GM23248 (cell line): ENCODE data around the gene SYT2. TPM values are rescaled to one million over a fixed set of nuclear protein-coding genes. Genes with fewer than 3 reads are reported as not detected.
A peak's percentile ranks its signal among the peaks of the same experiment; 100 is the strongest.
"Not testable (repeated sequence)": the region's sequence is repeated elsewhere in the genome, so short reads cannot be mapped to it uniquely, and the experiment has no call there.

Experiments
- DNase-seq: peaks from one replicate; pipeline ENCODE4 v3.0.0-alpha.2; 2015
- H2AFZ ChIP-seq: fragments of 200-600 bp; sonication (generic); 2 replicates; pipeline ENCODE4 v1.6.1; 2016; ENCODE audit warnings: antibody characterized with exemption
- H3F3A ChIP-seq: fragments of 200-600 bp; sonication (generic); 2 replicates; pipeline ENCODE4 v1.6.1; 2016; ENCODE audit warnings: mild to moderate bottlenecking, antibody characterized with exemption, mixed run types; ENCODE audit not compliant: insufficient read depth
- H3K27ac ChIP-seq: fragments of 200-600 bp; sonication (generic); 2 replicates; pipeline ENCODE4 v1.5.1; 2016; ENCODE audit warnings: mild to moderate bottlenecking
- H3K27me3 ChIP-seq: fragments of 200-600 bp; sonication (generic); replicated peaks from 2 replicates; pipeline ENCODE4 v1.6.1; 2016; ENCODE audit warnings: mild to moderate bottlenecking; ENCODE audit not compliant: insufficient read depth
- H3K36me3 ChIP-seq: fragments of 200-600 bp; sonication (generic); 2 replicates; pipeline ENCODE4 v1.6.1; 2016; ENCODE audit warnings: low read depth, mild to moderate bottlenecking
- H3K4me1 ChIP-seq: fragments of 200-600 bp; sonication (generic); 2 replicates; pipeline ENCODE4 v1.6.1; 2016; ENCODE audit warnings: mild to moderate bottlenecking; ENCODE audit not compliant: insufficient read depth
- H3K4me2 ChIP-seq: fragments of 200-600 bp; sonication (generic); one replicate; pipeline ENCODE4 v1.6.1; 2016; ENCODE audit warnings: mild to moderate bottlenecking; ENCODE audit not compliant: unreplicated experiment
- H3K4me3 ChIP-seq: fragments of 200-600 bp; sonication (generic); 2 replicates; pipeline ENCODE4 v1.5.1; 2016; ENCODE audit warnings: mild to moderate bottlenecking
- H3K79me2 ChIP-seq: fragments of 200-600 bp; sonication (generic); 2 replicates; pipeline ENCODE4 v1.6.1; 2016; ENCODE audit warnings: mild to moderate bottlenecking; ENCODE audit not compliant: insufficient read depth
- H3K9ac ChIP-seq: fragments of 200-600 bp; sonication (generic); 2 replicates; pipeline ENCODE4 v1.6.1; 2016; ENCODE audit warnings: mild to moderate bottlenecking
- H3K9me2 ChIP-seq: fragments of 200-600 bp; sonication (generic); 2 replicates; pipeline ENCODE4 v1.6.1; 2016; ENCODE audit warnings: mixed run types, mild to moderate bottlenecking, moderate library complexity; ENCODE audit not compliant: insufficient read depth
- H3K9me3 ChIP-seq: fragments of 200-600 bp; sonication (generic); one replicate; pipeline ENCODE4 v1.6.1; 2017; ENCODE audit warnings: low read depth
- H4K20me1 ChIP-seq: fragments of 200-600 bp; sonication (generic); 2 replicates; pipeline ENCODE4 v1.6.0; 2016; ENCODE audit not compliant: insufficient read depth
- EZH2 ChIP-seq: fragments of 200-600 bp; sonication (generic); IDR thresholded peaks from 2 replicates; pipeline ENCODE4 v1.6.1; 2018; ENCODE audit warnings: antibody characterized with exemption, mild to moderate bottlenecking; ENCODE audit not compliant: insufficient read depth, poor library complexity, severe bottlenecking
- EZH2phosphoT487 ChIP-seq: fragments of 200-600 bp; sonication (generic); IDR thresholded peaks from 2 replicates; pipeline ENCODE4 v1.6.1; 2018; ENCODE audit warnings: antibody characterized with exemption, moderate library complexity, mild to moderate bottlenecking, low read depth; ENCODE audit not compliant: insufficient read depth
- WGBS, 2 experiments: methylation state at CpG; one replicate each; pipeline ENCODE4 v1.1.6; 2015 to 2017; ENCODE audit warnings: low lambda C conversion rate in 2 of 2, low coverage in 1 of 2; ENCODE audit errors: missing lambda C conversion rate in 2 of 2; 5-methylcytosine and 5-hydroxymethylcytosine counted together
- in situ Hi-C: fragments of 300-500 bp; cut with MboI; formaldehyde crosslinking; loops from 2 replicates; pipeline ENCODE4 v1.15.0; 2020
- polyA plus RNA-seq: library from polyadenylated mRNA; unstranded; fragments of >200 nt; fragmentation: Nextera tagmentation; extraction: Ambion mirVana; gene quantifications from 2 replicates; pipeline ENCODE4 v1.2.1, GENCODE V29; 2016
- total RNA-seq: library from RNA; depleted of rRNA; stranded (reverse); fragments of >200 nt; shearing (Covaris generic); gene quantifications from 2 replicates; pipeline ENCODE4 v1.2.3, GENCODE V29; 2014

The SYT2 gene
- total and polyA plus RNA-seq, 2 experiments from 2014 or later = 0.05 TPM; not detected in 1

DNA sequence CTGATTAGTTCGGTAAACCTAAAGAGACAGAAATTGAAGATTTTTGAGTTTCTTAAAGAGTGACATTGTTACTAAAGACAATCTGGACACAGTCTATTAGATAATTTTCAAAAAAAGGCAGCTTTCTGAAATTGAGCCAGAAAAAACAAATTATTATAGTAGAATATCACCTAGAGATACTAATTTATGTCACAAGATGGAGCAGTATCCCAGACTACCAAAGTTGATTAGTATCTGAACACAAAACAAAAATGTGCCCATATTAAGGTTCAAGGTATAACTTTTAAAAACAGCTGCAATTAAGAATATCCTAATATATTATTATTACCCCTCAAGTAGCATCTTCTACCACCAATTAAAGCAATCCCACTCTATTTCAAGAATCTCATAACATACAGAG is 40.5 kb upstream of the SYT2 start:
- DNase-seq = peak; percentile 10
- H3K4me2 ChIP-seq = no peak overlapping the region
- no peaks in the 10 kb centered on the region for H3K9me3 ChIP-seq
- H2AFZ ChIP-seq = no peak overlapping the region
- no peak overlapping the region for H3K9ac ChIP-seq
- peaks cover 41% of the 10 kb centered on the region for H3K79me2 ChIP-seq
- H3K36me3 ChIP-seq = peaks cover 94% of the 10 kb centered on the region
- no peaks in the 10 kb centered on the region for H3K4me1 ChIP-seq
- WGBS, 2 experiments = 93 to 94% methylated on average over 1 of the region's 1 CpG
- no peak for TF ChIP-seq EZH2phosphoT487
- TF ChIP-seq EZH2 = no peak
- H3K9me2 ChIP-seq = no peaks in the 10 kb centered on the region
- H4K20me1 ChIP-seq = no peaks in the 10 kb centered on the region
- in situ Hi-C loops = no loop called here
- H3K4me3 ChIP-seq = no peak overlapping the region
- no peak overlapping the region for H3K27ac ChIP-seq
- H3K27me3 ChIP-seq = no peaks in the 10 kb centered on the region
- peaks cover 39% of the 10 kb centered on the region for H3F3A ChIP-seq

- peaks cover 41% of the 10 kb centered on the region for H3F3A ChIP-seq
- H3K36me3 ChIP-seq = peaks cover 94% of the 10 kb centered on the region
- TF ChIP-seq EZH2phosphoT487 = no peak
- TF ChIP-seq EZH2 = no peak
- H3K4me2 ChIP-seq = no peak overlapping the region
- no peak overlapping the region for H3K27ac ChIP-seq
- H3K9me3 ChIP-seq = no peaks in the 10 kb centered on the region
- no peak overlapping the region for H3K9ac ChIP-seq
- no peaks in the 10 kb centered on the region for H4K20me1 ChIP-seq
- DNase-seq = no peak
- H3K9me2 ChIP-seq = no peaks in the 10 kb centered on the region
- WGBS, 2 experiments = 88 to 95% methylated on average over 2 of the region's 2 CpGs
- no peaks in the 10 kb centered on the region for H3K27me3 ChIP-seq
- no peak overlapping the region for H2AFZ ChIP-seq
- H3K4me1 ChIP-seq = no peaks in the 10 kb centered on the region
- H3K79me2 ChIP-seq = peaks cover 42% of the 10 kb centered on the region
- in situ Hi-C loops = no loop called here
- no peak overlapping the region for H3K4me3 ChIP-seq
Measured at GRCh38 chr1:202750024-202750423, 39.8 kb upstream of the SYT2 start.

GRCh38 chr1:202745323-202745888 is 35.2 kb upstream of the SYT2 start:
- Histone ChIP-seq H3K36me3 (peaks cover 94% of the 10 kb centered on the region), H3K9ac (no peak overlapping the region), H3K9me3 (no peaks in the 10 kb centered on the region), H3K4me2 (no peak overlapping the region), H4K20me1 (no peaks in the 10 kb centered on the region), H2AFZ (no peak overlapping the region), H3K27me3 (no peaks in the 10 kb centered on the region), H3F3A (peaks cover 47% of the 10 kb centered on the region), H3K79me2 (peaks cover 57% of the 10 kb centered on the region), H3K9me2 (no peaks in the 10 kb centered on the region), H3K4me1 (no peaks in the 10 kb centered on the region), H3K27ac (no peak overlapping the region), H3K4me3 (no peak overlapping the region)
- DNase-seq = no peak
- TF ChIP-seq EZH2 = no peak
- TF ChIP-seq EZH2phosphoT487 = no peak
- 80 to 85% methylated on average over 3 of the region's 3 CpGs for WGBS, 2 experiments
- in situ Hi-C loops = no loop called here

DNA sequence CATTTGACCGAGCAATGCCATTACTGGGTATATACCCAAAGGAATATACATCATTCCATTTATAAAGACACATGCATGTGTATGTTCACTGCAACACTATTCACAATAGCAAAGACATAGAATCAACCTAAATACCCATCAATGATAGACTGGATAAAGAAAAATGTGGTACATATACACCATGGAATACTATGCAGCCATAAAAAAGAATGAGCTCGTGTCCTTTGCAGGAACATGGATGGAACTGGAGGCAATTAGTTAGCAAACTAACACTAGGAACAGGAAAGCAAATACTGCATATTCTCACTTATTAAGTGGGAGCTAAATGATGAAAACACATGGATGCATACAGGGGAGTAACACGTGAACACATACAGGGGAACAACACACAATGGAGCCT is 34.5 kb upstream of the SYT2 start:
- H3K79me2 ChIP-seq = peaks cover 57% of the 10 kb centered on the region
- H3K27ac ChIP-seq, H3K4me3 ChIP-seq, H3K9ac ChIP-seq, H3K4me1 ChIP-seq, H4K20me1 ChIP-seq, DNase-seq, in situ Hi-C loops, H3K9me3 ChIP-seq, H3K27me3 ChIP-seq, H2AFZ ChIP-seq, H3K4me2 ChIP-seq, H3K9me2 ChIP-seq: not testable (repeated sequence)
- H3K36me3 ChIP-seq = peaks cover 88% of the 10 kb centered on the region
- H3F3A ChIP-seq = peaks cover 47% of the 10 kb centered on the region
- 98% methylated on average over 3 of the region's 3 CpGs for WGBS, 2 experiments

- no peaks in the 10 kb centered on the region for H3K27me3 ChIP-seq
- no peak for DNase-seq
- no peak overlapping the region for H2AFZ ChIP-seq
- no peaks in the 10 kb centered on the region for H4K20me1 ChIP-seq
- H3K27ac ChIP-seq = no peak overlapping the region
- H3K4me3 ChIP-seq = no peak overlapping the region
- H3K9me3 ChIP-seq = no peaks in the 10 kb centered on the region
- no peaks in the 10 kb centered on the region for H3K9me2 ChIP-seq
- peaks cover 83% of the 10 kb centered on the region for H3K36me3 ChIP-seq
- H3K4me1 ChIP-seq = no peaks in the 10 kb centered on the region
- peaks cover 50% of the 10 kb centered on the region for H3F3A ChIP-seq
- H3K4me2 ChIP-seq = no peak overlapping the region
- peaks cover 54% of the 10 kb centered on the region for H3K79me2 ChIP-seq
- TF ChIP-seq EZH2 = no peak
- no peak for TF ChIP-seq EZH2phosphoT487
- no peak overlapping the region for H3K9ac ChIP-seq
- in situ Hi-C loops = no loop called here
- WGBS, 2 experiments = 94 to 99% methylated on average over 6 of the region's 6 CpGs
Measured at GRCh38 chr1:202742496-202742895, 32.2 kb upstream of the SYT2 start.
